ENCODE measurements around the gene PADI1. TPM values are rescaled to one million over a fixed set of nuclear protein-coding genes. Genes with fewer than 3 reads are reported as not detected.

The PADI1 gene
- total and polyA plus RNA-seq, 2 of the 8 experiments (the other 6 are each of a cell fraction or from before 2014, with no cell fraction given): 0.20 to 0.30 TPM

DNA sequence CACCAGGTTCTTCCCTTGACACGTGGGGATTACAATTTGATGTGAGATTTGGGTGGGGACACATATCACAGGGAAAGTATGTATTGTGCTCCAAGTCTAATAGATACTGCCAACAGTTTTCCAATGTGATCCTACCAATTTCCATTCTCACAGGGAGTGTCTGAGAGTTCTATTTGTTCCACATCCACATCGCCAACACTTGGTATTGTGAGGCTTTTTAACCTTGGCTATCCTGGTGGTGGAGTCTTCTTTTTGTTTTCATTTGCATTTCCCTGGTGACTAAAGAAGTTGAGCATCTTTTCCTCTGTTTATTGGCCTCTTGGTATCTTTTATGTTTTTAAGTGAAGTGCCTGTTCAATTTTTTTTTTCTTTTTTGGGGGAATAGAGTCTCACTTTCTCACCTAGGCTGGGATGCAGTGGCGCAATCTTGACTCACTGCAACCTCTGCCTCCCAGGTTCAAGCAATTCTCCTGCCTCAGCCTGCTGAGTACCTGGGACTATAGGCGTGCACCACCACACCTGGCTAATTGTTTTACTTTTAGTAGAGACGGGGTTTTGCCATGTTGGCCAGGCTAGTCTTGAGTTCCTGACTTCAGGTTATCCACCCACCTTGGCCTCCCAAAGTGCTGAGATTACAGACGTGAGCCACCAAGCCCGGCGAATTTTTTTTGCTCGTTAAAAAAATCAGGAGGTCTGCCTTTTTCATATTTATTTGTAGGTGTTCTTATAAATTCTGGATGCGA, 15.9 kb upstream of the PADI1 start:
- H3K18ac ChIP-seq (ENCODE audit: extremely low read depth, low read length): no peak overlapping the region
- H2BK20ac ChIP-seq (ENCODE audit: low read length): no peak overlapping the region
- H2BK5ac ChIP-seq (ENCODE audit: low read depth, low read length): no peak overlapping the region
- H3K4me2 ChIP-seq (ENCODE audit: insufficient read depth in 1 of 2, low read depth in 2 of 2, low read length in 2 of 2): no peak overlapping the region
- H3K9ac ChIP-seq (replicated peaks in 1 of 4; ENCODE audit: extremely low read depth in 1 of 4, low read depth in 3 of 4, low read length in 3 of 4): no peak overlapping the region
- H3K79me2 ChIP-seq (ENCODE audit: control insufficient read depth in 1 of 2, insufficient read depth in 2 of 2, low read length in 2 of 2): no peaks in the 10 kb centered on the region
- H3K23ac ChIP-seq (ENCODE audit: insufficient read length): no peak overlapping the region
- H2AFZ ChIP-seq (ENCODE audit: low read length): no peak overlapping the region
- no peak overlapping the region for H4K8ac ChIP-seq (ENCODE audit: extremely low read depth, insufficient read depth, low read length)
- peaks cover 0 to 6% (median 2%) of the 10 kb centered on the region in 4 experiments; a peak in 4 of 7 replicates for H3K4me1 ChIP-seq (replicated peaks in 1 of 4; ENCODE audit: control insufficient read depth in 3 of 4, insufficient read depth in 4 of 4, low read length in 3 of 4)
- peaks cover 2 to 3% of the 10 kb centered on the region in 2 experiments; a peak in 1 of 4 replicates for H3K9me3 ChIP-seq (ENCODE audit: insufficient read depth in 2 of 2, low read depth in 1 of 2, low read length in 1 of 2)
- no peak overlapping the region for H2AK5ac ChIP-seq (ENCODE audit: low read depth, low read length)
- TF ChIP-seq EZH2 (IDR thresholded peaks at IDR 0.05; ENCODE audit: low read depth, low read length, severe bottlenecking) (no peak), JUND (IDR thresholded peaks at IDR 0.05; ENCODE audit: low read length) (no peak), YY1 (IDR thresholded peaks at IDR 0.05; ENCODE audit: low read depth, low read length) (no peak), ZNF274 (IDR thresholded peaks at IDR 0.05; ENCODE audit: borderline replicate concordance, extremely low read depth, low read length) (no peak), HDAC6 (IDR thresholded peaks at IDR 0.05; ENCODE audit: low read depth, low read length) (no peak), TAF7 (optimal IDR thresholded peaks at IDR 0.05; ENCODE audit: borderline replicate concordance, low read depth, low read length) (no peak), BACH1 (IDR thresholded peaks at IDR 0.05; ENCODE audit: low read length) (no peak)
- TF ChIP-seq, protein P1, sequence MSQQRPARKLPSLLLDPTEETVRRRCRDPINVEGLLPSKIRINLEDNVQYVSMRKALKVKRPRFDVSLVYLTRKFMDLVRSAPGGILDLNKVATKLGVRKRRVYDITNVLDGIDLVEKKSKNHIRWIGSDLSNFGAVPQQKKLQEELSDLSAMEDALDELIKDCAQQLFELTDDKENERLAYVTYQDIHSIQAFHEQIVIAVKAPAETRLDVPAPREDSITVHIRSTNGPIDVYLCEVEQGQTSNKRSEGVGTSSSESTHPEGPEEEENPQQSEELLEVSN (IDR thresholded peaks at IDR 0.05): no peak
- H3K79me1 ChIP-seq (ENCODE audit: low read depth, low read length): no peaks in the 10 kb centered on the region
- no peaks in the 10 kb centered on the region for H4K20me1 ChIP-seq (replicated peaks in 1 of 2; ENCODE audit: control insufficient read depth in 1 of 2, insufficient read depth in 2 of 2, low read length in 2 of 2)
- no peak overlapping the region for H3K4me3 ChIP-seq (ENCODE audit: extremely low read depth in 1 of 4, insufficient read depth in 2 of 4, low read depth in 3 of 4, low read length in 4 of 4)
- no peaks in the 10 kb centered on the region for H3K27me3 ChIP-seq (replicated peaks in 1 of 4; ENCODE audit: control insufficient read depth in 3 of 4, extremely low read depth in 1 of 4, insufficient read depth in 3 of 4, low read length in 3 of 4)
- H4K91ac ChIP-seq (replicated peaks; ENCODE audit: insufficient read length, low read length): no peak overlapping the region
- H3K27ac ChIP-seq (ENCODE audit: low read depth, low read length): no peak overlapping the region
- DNase-seq (ENCODE audit: low read depth in 1 of 2, low spot score in 2 of 2): no peak
- H3K36me3 ChIP-seq (ENCODE audit: control insufficient read depth in 2 of 4, insufficient read depth in 4 of 4, low read length in 3 of 4): no peaks in the 10 kb centered on the region
- no peak overlapping the region for H2BK12ac ChIP-seq (ENCODE audit: low read depth, low read length)
- H4K5ac ChIP-seq (ENCODE audit: insufficient read length, low read depth, low read length): no peak overlapping the region
- FAIRE-seq: no peak
- no peaks in the 10 kb centered on the region for H3K23me2 ChIP-seq (ENCODE audit: low read depth, low read length)
- no peak overlapping the region for H3K4ac ChIP-seq (replicated peaks; ENCODE audit: insufficient read length, low read depth, low read length)
- 85% methylated on average over 10 of the region's 10 CpGs; no CpG with 5 or more reads in 1 of the 2 experiments for WGBS, 2 experiments (ENCODE audit: extremely low coverage in 1 of 2, insufficient coverage in 1 of 2, insufficient read length in 1 of 2, insufficient replicate concordance in 2 of 2, low coverage in 1 of 2, low lambda C conversion rate in 2 of 2, missing lambda C conversion rate in 1 of 2)
- H2BK15ac ChIP-seq (ENCODE audit: low read length): no peak overlapping the region
- CTCF ChIA-PET (ENCODE audit: partially characterized antibody): interaction anchor here (0.9 kb wide), 1 partner anchor 85 kb away, joined by 7 read pairs; no protein-coding TSS in a partner anchor
- POLR2A ChIA-PET (ENCODE audit: partially characterized antibody): interaction anchor here (1.2 kb wide), 1 partner anchor 11 kb away, joined by 3 read pairs; no protein-coding TSS in a partner anchor
- no peak overlapping the region for H3K56ac ChIP-seq (replicated peaks; ENCODE audit: insufficient read length, low read depth, low read length)
- no peak overlapping the region for H3K14ac ChIP-seq (ENCODE audit: insufficient read length)
- H2BK120ac ChIP-seq (replicated peaks; ENCODE audit: low read depth, low read length): no peak overlapping the region
